Small intestine (tissue), 7 donors: ENCODE measurements around the gene GPR31. TPM values are rescaled to one million over a fixed set of nuclear protein-coding genes. Genes with fewer than 3 reads are reported as not detected.
"Not testable (repeated sequence)": the region's sequence is repeated elsewhere in the genome, so short reads cannot be mapped to it uniquely, and the experiment has no call there.

ENCODE experiments used
- DNase-seq, 2 donors: peaks; one replicate each; pipeline versions ENCODE4 v3.0.0 to v3.0.0-alpha.2; 2013
- FAIRE-seq: peaks from 2 replicates; lab custom pipeline; 2012; peaks lifted over from hg19 to GRCh38; lab: Jason Lieb, UNC
- H3K27ac ChIP-seq, 3 donors: one replicate each; pipeline ENCODE4 v1.5.1; 2013; ENCODE audit warnings: low read length in 2 of 3, mild to moderate bottlenecking in 2 of 3, control low read depth in 1 of 3, inconsistent platforms in 1 of 3, low read depth in 1 of 3, moderate library complexity in 1 of 3
- H3K27me3 ChIP-seq, 3 donors: one replicate each; pipeline ENCODE4 v1.6.1; 2013; ENCODE audit warnings: low read length in 3 of 3, inconsistent platforms in 1 of 3; ENCODE audit not compliant: control insufficient read depth in 3 of 3, insufficient read depth in 3 of 3
- H3K36me3 ChIP-seq, 3 donors: one replicate each; pipeline ENCODE4 v1.6.1; 2013; ENCODE audit warnings: low read length in 3 of 3, inconsistent platforms in 1 of 3, low read depth in 1 of 3, mild to moderate bottlenecking in 1 of 3, moderate library complexity in 1 of 3; ENCODE audit not compliant: control insufficient read depth in 3 of 3, insufficient read depth in 2 of 3
- H3K4me1 ChIP-seq, 3 donors: one replicate each; pipeline ENCODE4 v1.6.1; 2013; ENCODE audit warnings: low read length in 2 of 3, inconsistent platforms in 1 of 3, low read depth in 1 of 3, mild to moderate bottlenecking in 1 of 3, moderate library complexity in 1 of 3; ENCODE audit not compliant: control insufficient read depth in 3 of 3, insufficient read depth in 2 of 3
- H3K4me3 ChIP-seq, 3 donors: one replicate each; pipeline ENCODE4 v1.5.1; 2013; ENCODE audit warnings: low read length in 3 of 3, control low read depth in 1 of 3, inconsistent platforms in 1 of 3, low read depth in 1 of 3, mild to moderate bottlenecking in 1 of 3, moderate library complexity in 1 of 3
- H3K9me3 ChIP-seq, 2 donors: one replicate each; pipeline ENCODE4 v1.6.1; 2013; ENCODE audit warnings: low read depth in 1 of 2, low read length in 1 of 2; ENCODE audit not compliant: control insufficient read depth in 2 of 2, insufficient read depth in 1 of 2
- WGBS, 3 donors: extraction: QIAGEN DNeasy Blood & Tissue Kit; methylation state at CpG; one replicate each; pipeline ENCODE4 v1.1.7; 2013; 5-methylcytosine and 5-hydroxymethylcytosine counted together
- polyA plus RNA-seq, 4 donors: library from polyadenylated mRNA; stranded (reverse) in 3 of 4; unstranded in 1 of 4; fragments of 200-250 nt in 3 of 4; fragments of 120-200 nt in 1 of 4; gene quantifications; one replicate each; pipeline versions ENCODE4 v1.2.1 to v1.2.3, GENCODE V29; 2013
- donor health status: healthy with polysubstance abuse.
- donor health status: control.
- donor health status: control.
- donor health status: Bipolar disorder and iron deficiency.
- donor health status: healthy.

GPR31 gene
- polyA plus RNA-seq, 4 donors, result 0.35 TPM; not detected in 3

DNA sequence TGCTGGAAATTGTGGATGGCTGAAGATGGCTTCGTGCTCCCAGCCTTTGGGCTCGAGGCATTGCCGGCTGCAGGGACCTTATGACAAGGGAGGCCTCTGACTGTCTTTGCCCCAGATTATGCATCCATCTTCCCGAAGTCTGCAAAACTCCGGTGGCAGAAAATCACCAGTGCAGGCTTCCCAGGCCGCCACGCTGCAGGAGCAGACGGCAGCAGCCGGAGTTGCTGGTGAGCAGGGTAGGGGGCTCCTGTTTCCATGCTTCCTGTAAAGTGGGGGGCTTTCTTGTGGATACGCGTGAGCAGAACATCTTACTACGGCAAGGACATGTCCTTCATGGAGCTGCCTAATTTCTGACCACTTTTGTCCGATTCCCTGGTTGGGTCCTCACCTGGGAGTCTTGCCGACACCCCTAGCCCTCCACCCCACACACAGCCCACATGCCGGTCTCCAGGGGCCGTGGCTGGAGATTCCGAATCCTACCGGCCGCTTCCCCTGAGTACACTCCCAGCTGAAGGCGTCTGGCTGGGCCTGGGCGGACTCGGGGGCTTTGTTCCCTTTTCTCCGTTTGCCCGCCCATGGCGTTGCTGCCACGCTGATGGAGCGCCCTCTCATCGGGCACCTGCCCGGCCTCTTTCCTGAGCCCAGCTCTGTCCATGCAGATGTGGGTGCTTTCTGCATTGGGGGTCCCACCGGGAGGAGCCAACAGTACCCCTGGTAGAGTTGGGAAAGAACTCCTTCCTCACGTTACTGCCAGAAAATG is 21.3 kb upstream of the GPR31 start:
- not testable (repeated sequence) for H3K9me3 ChIP-seq, H3K36me3 ChIP-seq, H3K27me3 ChIP-seq, H3K4me3 ChIP-seq, H3K27ac ChIP-seq, DNase-seq, H3K4me1 ChIP-seq, FAIRE-seq
- 85 to 92% (median 89%) methylated on average over 16 to 24 of the region's 31 CpGs for WGBS, 3 donors

DNA sequence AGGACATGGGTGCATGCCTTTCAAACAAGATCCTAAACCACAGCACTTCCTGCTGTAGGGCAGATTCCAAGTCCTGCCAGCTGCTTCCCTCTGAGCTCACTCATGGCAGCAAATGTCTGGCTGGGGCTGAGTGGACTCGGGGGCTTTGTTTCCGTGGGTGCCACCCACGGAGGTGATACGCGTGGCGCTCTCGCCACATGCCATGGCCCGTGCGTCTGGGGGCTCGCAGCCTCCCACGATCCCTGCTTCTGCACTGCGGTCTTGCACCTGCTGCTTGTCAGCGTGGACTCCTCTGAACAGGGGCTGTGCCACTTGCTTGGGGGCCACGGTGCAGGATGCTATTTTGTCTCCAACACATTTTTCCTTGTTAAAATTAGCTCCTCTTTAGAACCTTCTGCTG is 19.5 kb upstream of the GPR31 start:
- 87 to 93% (median 90%) methylated on average over 11 to 14 of the region's 14 CpGs for WGBS, 3 donors
- H3K27me3 ChIP-seq, DNase-seq, H3K4me1 ChIP-seq, H3K9me3 ChIP-seq, H3K4me3 ChIP-seq, FAIRE-seq, H3K36me3 ChIP-seq, H3K27ac ChIP-seq: not testable (repeated sequence)

DNA sequence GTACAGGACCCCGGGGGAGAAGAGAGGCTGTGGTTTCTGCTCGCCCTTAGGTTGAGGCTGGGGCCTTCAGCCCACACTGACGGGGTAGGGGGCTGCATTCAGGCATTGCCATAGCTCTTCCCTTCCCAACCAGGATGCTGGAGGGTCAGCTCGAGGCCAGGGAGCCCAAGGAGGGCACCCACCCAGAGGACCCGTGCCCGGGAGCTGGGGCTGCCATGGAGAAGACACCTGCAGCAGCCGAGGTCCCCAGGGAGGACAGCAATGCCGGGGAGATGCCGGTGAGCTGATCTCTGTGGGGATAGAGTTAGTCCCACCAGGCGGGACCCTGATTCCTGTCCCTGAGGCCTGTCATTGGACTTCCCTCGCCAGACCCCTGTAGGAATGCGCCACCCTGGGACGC is 14.2 kb upstream of the GPR31 start:
- 82 to 83% (median 82%) methylated on average over 11 to 13 of the region's 13 CpGs for WGBS, 3 donors
- H3K27me3 ChIP-seq, H3K4me1 ChIP-seq, FAIRE-seq, H3K36me3 ChIP-seq, DNase-seq, H3K9me3 ChIP-seq, H3K4me3 ChIP-seq, H3K27ac ChIP-seq: not testable (repeated sequence)

DNA sequence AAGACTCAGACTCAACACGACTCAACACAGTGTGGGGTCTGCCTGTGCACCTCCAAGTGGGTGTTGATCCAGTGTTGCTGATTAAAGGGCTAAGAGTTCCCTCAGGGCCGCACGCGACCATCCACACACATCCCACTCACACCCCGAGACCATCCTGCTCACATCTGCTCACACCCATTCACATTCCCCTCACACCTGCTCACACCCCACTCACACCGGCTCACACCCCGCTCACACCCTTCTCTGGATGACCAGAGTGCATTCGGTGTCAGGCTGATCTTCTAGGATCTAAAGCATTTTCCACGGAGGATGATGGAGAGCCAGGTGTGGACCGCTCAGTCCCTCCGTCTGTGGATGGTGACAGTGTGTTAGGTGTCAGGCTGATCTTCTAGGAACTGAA is 13.5 kb upstream of the GPR31 start:
- H3K4me3 ChIP-seq, H3K27me3 ChIP-seq, H3K27ac ChIP-seq, DNase-seq, H3K4me1 ChIP-seq, H3K9me3 ChIP-seq, FAIRE-seq, H3K36me3 ChIP-seq: not testable (repeated sequence)
- WGBS, 3 donors, result 87 to 92% (median 88%) methylated on average over 11 of the region's 11 CpGs

DNA sequence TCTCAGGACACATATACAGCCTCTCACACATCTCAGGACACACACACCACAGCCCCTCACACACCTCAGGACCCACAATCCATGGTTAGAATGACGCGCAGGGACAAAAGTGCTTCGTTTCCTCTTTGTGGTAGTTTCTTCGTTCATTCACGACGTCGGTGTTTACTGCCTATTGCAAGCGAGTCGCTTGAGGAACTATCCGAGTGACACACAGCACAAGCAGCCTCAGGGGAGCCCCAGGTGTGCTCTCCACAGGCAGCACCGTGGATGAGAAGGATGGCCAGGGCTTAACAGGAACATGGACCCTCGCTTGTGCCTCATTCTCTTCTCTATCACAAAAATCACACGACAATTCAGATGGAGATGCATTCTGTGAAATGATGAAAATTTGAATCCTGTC is 12.1 kb upstream of the GPR31 start:
- not testable (repeated sequence) for DNase-seq

DNA sequence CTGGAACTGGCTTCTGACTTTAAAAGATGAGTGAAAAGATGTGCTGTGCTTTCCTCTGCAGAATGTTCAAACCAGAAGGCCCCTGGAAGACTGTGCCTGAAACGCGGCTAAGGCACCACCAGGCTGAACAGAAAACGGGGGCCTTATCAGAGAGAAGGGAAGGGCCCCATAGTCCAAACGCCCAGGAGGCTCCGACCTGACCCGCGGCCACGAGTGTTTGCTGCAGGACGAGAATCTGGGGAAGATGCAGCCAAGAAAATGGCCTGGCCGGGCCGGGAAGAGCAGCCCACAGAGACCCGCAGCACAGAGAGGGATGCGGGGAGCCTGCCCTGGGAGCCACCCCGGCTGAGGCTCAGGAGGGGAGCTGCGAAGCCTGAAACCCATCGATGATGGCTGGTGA is 10.5 kb upstream of the GPR31 start:
- FAIRE-seq, H3K27me3 ChIP-seq, H3K27ac ChIP-seq, H3K36me3 ChIP-seq, H3K9me3 ChIP-seq, DNase-seq, H3K4me3 ChIP-seq, H3K4me1 ChIP-seq: not testable (repeated sequence)
- 78 to 88% (median 78%) methylated on average over 10 to 13 of the region's 16 CpGs for WGBS, 3 donors

More for the DNA sequence above, 12.1 kb upstream of the GPR31 start:
- not testable (repeated sequence) for H3K27ac ChIP-seq, FAIRE-seq, H3K4me1 ChIP-seq, H3K9me3 ChIP-seq, H3K27me3 ChIP-seq, H3K4me3 ChIP-seq, H3K36me3 ChIP-seq
- 57 to 83% (median 70%) methylated on average over 3 to 4 of the region's 13 CpGs for WGBS, 3 donors

DNA sequence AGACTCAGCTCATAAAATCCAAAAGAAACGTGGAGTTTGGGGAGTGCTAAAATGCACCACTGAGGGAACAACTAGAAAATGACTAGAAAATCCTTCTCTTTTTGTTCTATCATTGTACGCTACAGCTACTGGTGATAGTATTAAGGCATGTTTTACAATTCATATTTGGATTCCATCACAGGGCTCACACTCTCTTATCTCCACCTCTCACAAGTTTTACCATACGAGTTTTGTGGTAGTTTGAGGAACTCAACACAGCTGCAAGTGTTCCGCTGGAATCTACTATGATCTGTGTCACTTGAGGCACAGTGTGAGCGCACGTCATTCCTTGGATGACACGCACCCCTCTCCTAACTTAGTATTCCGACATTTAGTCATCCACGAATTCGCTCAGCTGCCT is 9.9 kb upstream of the GPR31 start:
- not testable (repeated sequence) for H3K27ac ChIP-seq, DNase-seq, H3K9me3 ChIP-seq, H3K36me3 ChIP-seq, H3K4me3 ChIP-seq, H3K4me1 ChIP-seq, H3K27me3 ChIP-seq, FAIRE-seq
- WGBS, 3 donors, result 84 to 90% (median 88%) methylated on average over 4 to 7 of the region's 10 CpGs

DNA sequence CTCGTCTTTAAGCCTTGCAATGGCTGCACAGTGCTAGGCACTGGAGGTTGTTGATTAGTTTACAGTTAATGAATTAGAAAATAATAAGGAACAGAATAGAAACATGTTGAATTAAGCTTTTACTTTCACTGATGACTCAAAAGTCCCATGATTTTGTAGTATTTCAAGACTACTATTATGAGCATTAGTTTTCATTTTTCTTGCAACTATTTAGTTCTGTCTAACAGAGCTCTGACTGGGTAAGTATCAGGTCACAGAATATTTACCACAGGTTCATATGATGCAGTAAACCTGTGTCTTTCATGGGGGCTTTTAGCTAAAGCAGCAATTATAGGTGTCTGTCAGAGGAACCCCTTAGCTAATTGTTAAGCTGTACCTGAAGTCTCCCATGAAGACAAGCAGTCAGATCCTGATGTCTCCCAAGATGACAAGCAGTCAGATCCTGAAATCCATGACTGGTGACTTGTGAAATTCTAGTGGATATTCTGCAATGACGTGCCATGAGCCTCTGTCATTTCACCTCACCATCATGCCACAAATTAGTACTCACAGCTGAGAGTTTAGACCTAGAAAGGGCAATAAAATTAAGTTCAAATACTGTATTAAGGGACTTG is 8.2 kb upstream of the GPR31 start:
- Histone ChIP-seq H3K9me3 (no peaks in the 10 kb centered on the region), H3K4me3 (no peak overlapping the region), H3K36me3 (no peaks in the 10 kb centered on the region), H3K27me3 (peaks cover 0 to 2% (median 0%) of the 10 kb centered on the region in 3 donors), H3K27ac (no peak overlapping the region), H3K4me1 (peaks cover 0 to 4% (median 2%) of the 10 kb centered on the region in 3 donors)
- DNase-seq (no peak), FAIRE-seq (no peak)
- WGBS, 3 donors, result 77 to 86% (median 77%) methylated on average over 2 of the region's 2 CpGs
